Sigmoid colon (tissue), 4 donors: ENCODE data around the gene CTCF.

ENCODE experiments used
- EP300 ChIP-seq, 4 donors: sonication (generic); formaldehyde crosslinking; IDR thresholded peaks; one replicate each; pipeline ENCODE4 v1.6.1; 2017; ENCODE audit warnings: antibody characterized with exemption in 4 of 4
- TF ChIP-seq, protein P1 (sequence below), 4 experiments: fragments of 450-650 bp in 3 of 4; fragments of 200-600 bp in 1 of 4; IDR thresholded peaks; one replicate each; pipeline ENCODE4 v1.5.1; 2016 to 2019; ENCODE audit warnings: antibody characterized with exemption in 4 of 4, mild to moderate bottlenecking in 3 of 4, moderate library complexity in 2 of 4

DNA sequence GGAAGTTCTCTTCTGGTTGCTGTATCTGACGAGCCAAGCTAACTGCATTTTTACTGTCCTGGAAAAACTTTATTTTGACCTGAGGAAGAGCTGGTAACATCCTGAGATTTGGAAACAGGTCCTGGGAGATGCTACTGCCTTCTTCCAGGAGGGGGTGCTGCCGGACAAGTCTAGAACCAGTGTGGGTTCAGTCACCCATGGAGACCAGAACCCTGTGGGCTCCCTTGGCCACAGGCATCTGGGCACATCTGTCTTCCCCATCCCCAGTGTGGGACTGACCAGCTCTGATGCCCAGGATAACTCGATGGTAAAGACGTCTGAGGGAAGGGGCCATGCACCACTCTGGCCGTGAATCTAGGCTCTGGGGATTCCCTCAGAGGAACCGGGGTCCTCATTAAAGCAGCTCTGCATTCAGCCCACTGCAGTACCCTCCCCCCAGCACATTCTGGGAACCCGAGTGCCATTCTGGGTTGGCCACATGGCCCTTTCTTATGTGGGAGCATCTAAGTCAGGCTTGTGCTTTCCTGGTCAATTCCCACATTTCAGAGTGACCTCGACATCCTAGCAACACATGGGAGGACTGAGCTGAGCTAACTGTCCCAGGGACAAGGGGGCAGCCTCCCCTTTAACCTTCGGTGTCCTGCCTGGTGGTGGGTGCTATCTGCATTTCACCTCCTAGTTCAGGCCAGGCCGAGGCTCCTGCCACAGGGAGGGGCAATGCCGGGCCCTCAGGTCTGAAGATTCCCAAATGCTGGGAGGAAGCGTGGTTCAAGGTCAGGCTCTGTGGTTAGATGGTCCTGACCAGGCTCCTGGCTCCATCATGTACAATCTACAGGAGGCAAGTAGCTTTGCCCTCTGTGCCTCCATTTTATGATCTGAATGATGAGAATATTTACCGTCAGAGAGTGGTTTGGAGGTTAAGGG lies 110.7 kb downstream of the CTCF start:
- TF ChIP-seq, protein P1, sequence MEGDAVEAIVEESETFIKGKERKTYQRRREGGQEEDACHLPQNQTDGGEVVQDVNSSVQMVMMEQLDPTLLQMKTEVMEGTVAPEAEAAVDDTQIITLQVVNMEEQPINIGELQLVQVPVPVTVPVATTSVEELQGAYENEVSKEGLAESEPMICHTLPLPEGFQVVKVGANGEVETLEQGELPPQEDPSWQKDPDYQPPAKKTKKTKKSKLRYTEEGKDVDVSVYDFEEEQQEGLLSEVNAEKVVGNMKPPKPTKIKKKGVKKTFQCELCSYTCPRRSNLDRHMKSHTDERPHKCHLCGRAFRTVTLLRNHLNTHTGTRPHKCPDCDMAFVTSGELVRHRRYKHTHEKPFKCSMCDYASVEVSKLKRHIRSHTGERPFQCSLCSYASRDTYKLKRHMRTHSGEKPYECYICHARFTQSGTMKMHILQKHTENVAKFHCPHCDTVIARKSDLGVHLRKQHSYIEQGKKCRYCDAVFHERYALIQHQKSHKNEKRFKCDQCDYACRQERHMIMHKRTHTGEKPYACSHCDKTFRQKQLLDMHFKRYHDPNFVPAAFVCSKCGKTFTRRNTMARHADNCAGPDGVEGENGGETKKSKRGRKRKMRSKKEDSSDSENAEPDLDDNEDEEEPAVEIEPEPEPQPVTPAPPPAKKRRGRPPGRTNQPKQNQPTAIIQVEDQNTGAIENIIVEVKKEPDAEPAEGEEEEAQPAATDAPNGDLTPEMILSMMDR (IDR thresholded peaks at IDR 0.05), result peak in 3 of 4 experiments; percentile 57 to 74 (median 66)
- no peak for TF ChIP-seq EP300 (IDR thresholded peaks at IDR 0.05)
